ENCODE results near the gene FOXP2. TPM values are rescaled to one million over a fixed set of nuclear protein-coding genes. Genes with fewer than 3 reads are reported as not detected.

The FOXP2 gene
- total RNA-seq (2022) = not detected in 2 replicates
- Bru-seq, nascent RNA = percentile 5 among the genes with signal in this experiment
- percentile 6 among the genes with signal in this experiment for BruChase-seq, experiment 1, labeled RNA remaining after a 2-hour chase
- BruChase-seq, experiment 2, labeled RNA remaining after a 6-hour chase = percentile 2 among the genes with signal in this experiment
- long read RNA-seq = 0 reads

GRCh38 chr7:114414156-114415063, at the start of gene FOXP2:
TSS of gene FOXP2 (plus strand) at chr7:114414815. CDS start at chr7:114426512, 11,697 bp downstream.
- H3K9me3 ChIP-seq = no peaks in the 10 kb centered on the region
- no TSS peak for BruUV-seq (replicated peaks)
- TF ChIP-seq, protein P1, sequence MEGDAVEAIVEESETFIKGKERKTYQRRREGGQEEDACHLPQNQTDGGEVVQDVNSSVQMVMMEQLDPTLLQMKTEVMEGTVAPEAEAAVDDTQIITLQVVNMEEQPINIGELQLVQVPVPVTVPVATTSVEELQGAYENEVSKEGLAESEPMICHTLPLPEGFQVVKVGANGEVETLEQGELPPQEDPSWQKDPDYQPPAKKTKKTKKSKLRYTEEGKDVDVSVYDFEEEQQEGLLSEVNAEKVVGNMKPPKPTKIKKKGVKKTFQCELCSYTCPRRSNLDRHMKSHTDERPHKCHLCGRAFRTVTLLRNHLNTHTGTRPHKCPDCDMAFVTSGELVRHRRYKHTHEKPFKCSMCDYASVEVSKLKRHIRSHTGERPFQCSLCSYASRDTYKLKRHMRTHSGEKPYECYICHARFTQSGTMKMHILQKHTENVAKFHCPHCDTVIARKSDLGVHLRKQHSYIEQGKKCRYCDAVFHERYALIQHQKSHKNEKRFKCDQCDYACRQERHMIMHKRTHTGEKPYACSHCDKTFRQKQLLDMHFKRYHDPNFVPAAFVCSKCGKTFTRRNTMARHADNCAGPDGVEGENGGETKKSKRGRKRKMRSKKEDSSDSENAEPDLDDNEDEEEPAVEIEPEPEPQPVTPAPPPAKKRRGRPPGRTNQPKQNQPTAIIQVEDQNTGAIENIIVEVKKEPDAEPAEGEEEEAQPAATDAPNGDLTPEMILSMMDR (IDR thresholded peaks at IDR 0.05; ENCODE audit: insufficient read depth in 1 of 2, low read depth in 1 of 2, low read length in 1 of 2, severe bottlenecking in 1 of 2, unreplicated experiment in 1 of 2) = no peak
- ChIA-PET CTCF (interaction anchor here (0.6 kb wide), 1 partner anchor 249 kb away, joined by 3 read pairs; no protein-coding TSS in a partner anchor), POLR2A (no interaction called here)
- Mint-ChIP-seq H3K36me3 (ENCODE audit: insufficient read depth, unreplicated experiment) (no peaks in the 10 kb centered on the region), H3K27me3 (ENCODE audit: insufficient read depth, unreplicated experiment) (peaks cover 9% of the 10 kb centered on the region), H3K4me3 (ENCODE audit: unreplicated experiment) (no peak within 1 kb of the TSS), H3K4me1 (ENCODE audit: low read depth, unreplicated experiment) (no peaks in the 10 kb centered on the region), H3K9me3 (ENCODE audit: unreplicated experiment) (no peaks in the 10 kb centered on the region), H3K27ac (ENCODE audit: unreplicated experiment) (no peak within 1 kb of the TSS)
- H3K4me1 ChIP-seq = no peaks in the 10 kb centered on the region
- intact Hi-C loops (cut with micrococcal nuclease; ENCODE audit: unreplicated experiment) = no loop called here
- no peaks in the 10 kb centered on the region for H3K36me3 ChIP-seq (ENCODE audit: control insufficient read depth, insufficient read depth, low read length)
- no peak within 1 kb of the TSS for H3K4me3 ChIP-seq (ENCODE audit: low read depth, low read length)
- H3K27me3 ChIP-seq (replicated peaks; ENCODE audit: control insufficient read depth, insufficient read depth, low read length) = no peaks in the 10 kb centered on the region
- no peak for DNase-seq

- no peak overlapping the region for H3K27ac Mint-ChIP-seq (ENCODE audit: unreplicated experiment)
- H3K4me3 Mint-ChIP-seq (ENCODE audit: unreplicated experiment) = no peak overlapping the region
- no TSS peak for BruUV-seq (replicated peaks)
Observed at GRCh38 chr7:114365791-114366190, 48.8 kb upstream of the FOXP2 start.

DNA sequence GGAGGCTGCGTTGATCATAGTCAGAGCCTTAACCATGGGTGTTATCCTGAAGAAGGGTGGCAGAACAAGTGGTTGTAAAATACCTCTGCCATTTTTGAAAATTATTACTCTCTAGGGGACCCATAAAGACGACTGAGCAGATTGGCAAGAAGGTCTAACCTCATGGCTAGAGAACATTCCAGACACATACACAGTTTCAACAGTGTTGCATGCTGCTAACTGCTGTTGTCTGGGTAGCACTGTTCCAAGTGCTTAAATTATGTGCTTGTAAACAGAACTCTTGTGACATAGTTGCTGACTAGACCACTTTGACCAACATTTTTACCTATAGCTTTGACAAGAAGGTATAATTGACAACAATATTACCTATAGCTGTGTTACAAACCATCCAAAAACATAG, 46.1 kb upstream of the FOXP2 start:
- no peaks in the 10 kb centered on the region for H3K27me3 Mint-ChIP-seq (ENCODE audit: insufficient read depth, unreplicated experiment)
- no peaks in the 10 kb centered on the region for H3K36me3 ChIP-seq (ENCODE audit: control insufficient read depth, insufficient read depth, low read length)
- intact Hi-C loops (cut with micrococcal nuclease; ENCODE audit: unreplicated experiment) = no loop called here
- no peak overlapping the region for H3K27ac Mint-ChIP-seq (ENCODE audit: unreplicated experiment)
- no peaks in the 10 kb centered on the region for H3K4me1 Mint-ChIP-seq (ENCODE audit: low read depth, unreplicated experiment)
- DNase-seq = no peak
- no TSS peak for BruUV-seq (replicated peaks)
- no peak overlapping the region for H3K4me3 ChIP-seq (ENCODE audit: low read depth, low read length)
- no peaks in the 10 kb centered on the region for H3K4me1 ChIP-seq
- H3K36me3 Mint-ChIP-seq (ENCODE audit: insufficient read depth, unreplicated experiment) = no peaks in the 10 kb centered on the region
- TF ChIP-seq, protein P1 (IDR thresholded peaks at IDR 0.05; ENCODE audit: insufficient read depth in 1 of 2, low read depth in 1 of 2, low read length in 1 of 2, severe bottlenecking in 1 of 2, unreplicated experiment in 1 of 2) = no peak
- no peak overlapping the region for H3K4me3 Mint-ChIP-seq (ENCODE audit: unreplicated experiment)
- H3K9me3 ChIP-seq = no peaks in the 10 kb centered on the region
- H3K9me3 Mint-ChIP-seq (ENCODE audit: unreplicated experiment) = no peaks in the 10 kb centered on the region
- H3K27me3 ChIP-seq (replicated peaks; ENCODE audit: control insufficient read depth, insufficient read depth, low read length) = no peaks in the 10 kb centered on the region
- CTCF ChIA-PET = no interaction called here
- POLR2A ChIA-PET = no interaction called here

More at GRCh38 chr7:114365791-114366190, 48.8 kb upstream of the FOXP2 start:
- no peak for DNase-seq
- H3K4me1 ChIP-seq = no peaks in the 10 kb centered on the region
- POLR2A ChIA-PET = no interaction called here
- no peaks in the 10 kb centered on the region for H3K27me3 ChIP-seq (replicated peaks; ENCODE audit: control insufficient read depth, insufficient read depth, low read length)
- H3K9me3 ChIP-seq = no peaks in the 10 kb centered on the region
- no peak overlapping the region for H3K4me3 ChIP-seq (ENCODE audit: low read depth, low read length)
- intact Hi-C loops (cut with micrococcal nuclease; ENCODE audit: unreplicated experiment) = no loop called here
- CTCF ChIA-PET = no interaction called here
- Mint-ChIP-seq H3K4me1 (ENCODE audit: low read depth, unreplicated experiment) (no peaks in the 10 kb centered on the region), H3K9me3 (ENCODE audit: unreplicated experiment) (no peaks in the 10 kb centered on the region), H3K27me3 (ENCODE audit: insufficient read depth, unreplicated experiment) (peaks cover 2% of the 10 kb centered on the region), H3K36me3 (ENCODE audit: insufficient read depth, unreplicated experiment) (no peaks in the 10 kb centered on the region)
- TF ChIP-seq, protein P1 (IDR thresholded peaks at IDR 0.05; ENCODE audit: insufficient read depth in 1 of 2, low read depth in 1 of 2, low read length in 1 of 2, severe bottlenecking in 1 of 2, unreplicated experiment in 1 of 2) = no peak
- H3K36me3 ChIP-seq (ENCODE audit: control insufficient read depth, insufficient read depth, low read length) = no peaks in the 10 kb centered on the region

Data from Caco-2 (cell line).